ENCODE results near the gene TRPM3. TPM values are rescaled to one million over a fixed set of nuclear protein-coding genes. Genes with fewer than 3 reads are reported as not detected.

Gene TRPM3
- total RNA-seq, 1 donor: under 0.01 TPM

- no peak for TF ChIP-seq CTCF (IDR thresholded peaks at IDR 0.05; ENCODE audit: insufficient read depth, low read depth, low read length)
- peak; percentile 82 for DNase-seq (ENCODE audit: low read depth)
- no peak overlapping the region for H3K4me3 ChIP-seq (ENCODE audit: low read depth, low read length)
These were observed 641.5 kb downstream of the TRPM3 start for GRCh38 chr9:70479880-70480291.

Small RNA genes lying within 50 kb of the gene (small RNA-seq; reads per million reads assigned to genes)
- gene MIR204: 0.66 reads per million
- not detected for gene RN7SL726P

All from fibroblast of villous mesenchyme (primary cell).